Gastroesophageal sphincter (tissue), 4 donors: ENCODE data around the gene ABLIM2. TPM values are rescaled to one million over a fixed set of nuclear protein-coding genes. Genes with fewer than 3 reads are reported as not detected.

Source experiments
- ATAC-seq: fragments of 150-250 bp; one replicate; pipeline ENCODE4 v1.9.1; 2016; ENCODE audit warnings: mild to moderate bottlenecking, moderate library complexity
- H3K27ac ChIP-seq, 4 donors: fragments of 200-600 bp; sonication (generic) in 3 of 4; 1 replicate in 3 of 4; 2 replicates in 1 of 4; pipeline ENCODE4 v1.5.1; 2016 to 2019
- H3K27me3 ChIP-seq: fragments of 200-600 bp; sonication (generic); one replicate; pipeline ENCODE4 v1.5.1; 2019
- H3K36me3 ChIP-seq, 2 donors: fragments of 200-600 bp; sonication (generic); one replicate each; pipeline ENCODE4 v1.5.1; 2019; ENCODE audit warnings: control low read depth in 1 of 2
- H3K4me1 ChIP-seq, 3 donors: fragments of 200-600 bp; sonication (generic); 1 replicate in 2 of 3; 2 replicates in 1 of 3; pipeline ENCODE4 v1.5.1; 2016 to 2019; ENCODE audit warnings: control low read depth in 2 of 3
- H3K4me3 ChIP-seq, 2 donors: fragments of 200-600 bp; sonication (generic); one replicate each; pipeline ENCODE4 v1.5.1; 2019; ENCODE audit warnings: mild to moderate bottlenecking in 1 of 2, moderate library complexity in 1 of 2
- H3K9me3 ChIP-seq, 3 donors: fragments of 200-600 bp; sonication (generic); one replicate each; pipeline ENCODE4 v1.5.1; 2017 to 2019; ENCODE audit warnings: control low read depth in 2 of 3
- CTCF ChIP-seq, 4 experiments: fragments of 200-600 bp in 2 of 4; fragments of 450-650 bp in 2 of 4; sonication (generic) in 1 of 4; IDR thresholded peaks; one replicate each; pipeline ENCODE4 v1.5.1; 2017 to 2019; ENCODE audit warnings: antibody characterized with exemption in 4 of 4, mild to moderate bottlenecking in 2 of 4, moderate library complexity in 2 of 4
- EP300 ChIP-seq: sonication (generic); formaldehyde crosslinking; IDR thresholded peaks from one replicate; pipeline ENCODE4 v1.6.1; 2017; ENCODE audit warnings: antibody characterized with exemption, mild to moderate bottlenecking
- POLR2A ChIP-seq, 2 donors: fragments of 450-650 bp; IDR thresholded peaks; one replicate each; pipeline ENCODE4 v1.6.1; 2017; ENCODE audit warnings: antibody characterized with exemption in 2 of 2, mild to moderate bottlenecking in 2 of 2, moderate library complexity in 1 of 2
- POLR2AphosphoS5 ChIP-seq: sonication (generic); formaldehyde crosslinking; IDR thresholded peaks from one replicate; pipeline ENCODE4 v1.6.1; 2017; ENCODE audit warnings: antibody characterized with exemption
- WGBS, 2 donors: methylation state at CpG; one replicate each; pipeline ENCODE4 v1.1.5; 2018; ENCODE audit warnings: low coverage in 1 of 2; 5-methylcytosine and 5-hydroxymethylcytosine counted together
- total RNA-seq, 4 donors: library from RNA; depleted of rRNA; stranded (reverse); fragments of >200 nt; gene quantifications; one replicate each; pipeline ENCODE4 v1.1.0, GENCODE V29; 2016

The ABLIM2 gene
- total RNA-seq, 4 donors from 2014 or later = 5.0 to 13.5 (median 8.0) TPM

GRCh38 chr4:8113611-8114377 lies 44.8 kb downstream of the ABLIM2 start:
- Histone ChIP-seq H3K9me3 (no peaks in the 10 kb centered on the region), H3K27me3 (no peaks in the 10 kb centered on the region), H3K36me3 (no peaks in the 10 kb centered on the region), H3K4me3 (no peak overlapping the region), H3K27ac (peak overlapping the region in 2 of 4 donors; percentile 8 to 23), H3K4me1 (peaks cover 0 to 28% (median 0%) of the 10 kb centered on the region in 3 donors)
- peak; percentile 18 for ATAC-seq
- 59% methylated on average over 9 of the region's 15 CpGs; no CpG with 5 or more reads in 1 of the 2 donors for WGBS, 2 donors
- TF ChIP-seq EP300 = no peak
- no peak for TF ChIP-seq POLR2A (IDR thresholded peaks at IDR 0.05)
- no peak for TF ChIP-seq CTCF (IDR thresholded peaks at IDR 0.05)
- TF ChIP-seq POLR2AphosphoS5 = no peak

GRCh38 chr4:8112672-8113071 lies 45.9 kb downstream of the ABLIM2 start:
- ATAC-seq = no peak
- no peak for TF ChIP-seq POLR2AphosphoS5
- no peak for TF ChIP-seq POLR2A (IDR thresholded peaks at IDR 0.05)
- TF ChIP-seq CTCF (IDR thresholded peaks at IDR 0.05) = no peak
- no peak for TF ChIP-seq EP300
- H3K9me3 ChIP-seq = no peaks in the 10 kb centered on the region
- H3K27me3 ChIP-seq = no peaks in the 10 kb centered on the region
- no peak overlapping the region for H3K27ac ChIP-seq
- no peaks in the 10 kb centered on the region for H3K36me3 ChIP-seq
- WGBS, 2 donors = 86 to 92% methylated on average over 4 to 6 of the region's 10 CpGs
- no peak overlapping the region for H3K4me3 ChIP-seq
- H3K4me1 ChIP-seq = peaks cover 0 to 28% (median 0%) of the 10 kb centered on the region in 3 donors

- H3K27ac ChIP-seq = no peak overlapping the region
- H3K9me3 ChIP-seq = no peaks in the 10 kb centered on the region
- WGBS, 2 donors = 82 to 90% methylated on average over 4 to 7 of the region's 9 CpGs
- H3K4me1 ChIP-seq = peaks cover 0 to 24% (median 0%) of the 10 kb centered on the region in 3 donors
- ATAC-seq = no peak
- H3K36me3 ChIP-seq = no peaks in the 10 kb centered on the region
- no peaks in the 10 kb centered on the region for H3K27me3 ChIP-seq
- H3K4me3 ChIP-seq = no peak overlapping the region
- no peak for TF ChIP-seq EP300
- TF ChIP-seq POLR2A (IDR thresholded peaks at IDR 0.05) = no peak
- TF ChIP-seq CTCF (IDR thresholded peaks at IDR 0.05) = no peak
- no peak for TF ChIP-seq POLR2AphosphoS5
Measured at GRCh38 chr4:8112036-8112576, 46.5 kb downstream of the ABLIM2 start.

GRCh38 chr4:8110071-8110986 lies 48.3 kb downstream of the ABLIM2 start:
- 60 to 66% methylated on average over 1 to 7 of the region's 29 CpGs for WGBS, 2 donors

More at GRCh38 chr4:8110071-8110986, 48.3 kb downstream of the ABLIM2 start:
- H3K27me3 ChIP-seq = no peaks in the 10 kb centered on the region
- no peak overlapping the region for H3K27ac ChIP-seq
- ATAC-seq = no peak
- TF ChIP-seq EP300 (no peak), POLR2A (IDR thresholded peaks at IDR 0.05) (no peak), CTCF (IDR thresholded peaks at IDR 0.05) (no peak), POLR2AphosphoS5 (no peak)
- H3K9me3 ChIP-seq = no peaks in the 10 kb centered on the region
- H3K4me1 ChIP-seq = peaks cover 0 to 23% (median 0%) of the 10 kb centered on the region in 3 donors
- H3K36me3 ChIP-seq = peaks cover 0 to 8% of the 10 kb centered on the region in 2 donors
- no peak overlapping the region for H3K4me3 ChIP-seq
